DOHH2 (cell line): ENCODE measurements around the gene ITPR1.
A peak's percentile ranks its signal among the peaks of the same experiment; 100 is the strongest.

ENCODE experiments used
- EZH2phosphoT487 ChIP-seq: fragments of 200-600 bp; sonication (generic); IDR thresholded peaks from 2 replicates; pipeline ENCODE4 v1.6.1; 2017; ENCODE audit warnings: borderline replicate concordance, mild to moderate bottlenecking, antibody characterized with exemption, low read length, moderate library complexity, mixed read lengths
- TF ChIP-seq, protein P1 (sequence below): fragments of 200-600 bp; sonication (generic); IDR thresholded peaks from one replicate; pipeline ENCODE4 v1.5.1; 2014; ENCODE audit warnings: antibody characterized with exemption, mild to moderate bottlenecking, low read depth, low read length; ENCODE audit not compliant: poor library complexity, severe bottlenecking

DNA sequence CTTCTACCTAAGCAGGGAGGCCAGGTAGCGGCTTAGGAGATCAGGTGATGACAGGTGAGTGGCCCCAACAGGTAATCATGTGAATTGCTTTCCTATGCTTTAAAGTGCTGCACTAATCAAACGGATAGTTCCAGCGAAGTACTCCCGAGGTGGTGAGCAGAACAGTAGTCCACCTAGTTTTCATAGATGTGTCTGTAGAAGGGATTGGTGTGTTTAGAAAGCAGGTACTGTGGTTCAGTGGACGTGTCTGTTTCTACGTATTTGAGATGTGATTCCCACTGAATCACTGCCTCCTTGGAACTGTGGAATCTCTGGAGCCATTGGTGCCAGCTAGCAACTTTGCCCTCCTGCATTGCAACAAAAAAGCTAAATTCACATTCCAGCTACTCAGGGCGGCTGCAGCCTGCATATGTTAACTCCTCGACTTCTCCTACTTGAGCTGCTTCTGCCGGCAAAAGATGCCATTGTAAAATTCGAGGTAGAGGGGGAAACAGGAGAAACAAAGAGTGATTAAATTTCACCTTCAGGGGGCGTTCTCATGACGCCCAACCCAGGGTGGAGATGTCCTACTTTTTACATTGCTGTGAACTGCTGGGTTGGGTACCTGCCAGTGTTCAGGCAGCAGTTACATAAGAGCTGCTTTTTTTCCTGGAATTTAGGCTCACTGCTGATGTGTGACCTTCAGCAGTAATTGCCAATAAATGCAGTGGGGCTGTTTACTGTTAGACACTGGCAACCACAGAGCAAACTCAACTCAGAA, 227.3 kb downstream of the ITPR1 start:
- TF ChIP-seq, protein P1, sequence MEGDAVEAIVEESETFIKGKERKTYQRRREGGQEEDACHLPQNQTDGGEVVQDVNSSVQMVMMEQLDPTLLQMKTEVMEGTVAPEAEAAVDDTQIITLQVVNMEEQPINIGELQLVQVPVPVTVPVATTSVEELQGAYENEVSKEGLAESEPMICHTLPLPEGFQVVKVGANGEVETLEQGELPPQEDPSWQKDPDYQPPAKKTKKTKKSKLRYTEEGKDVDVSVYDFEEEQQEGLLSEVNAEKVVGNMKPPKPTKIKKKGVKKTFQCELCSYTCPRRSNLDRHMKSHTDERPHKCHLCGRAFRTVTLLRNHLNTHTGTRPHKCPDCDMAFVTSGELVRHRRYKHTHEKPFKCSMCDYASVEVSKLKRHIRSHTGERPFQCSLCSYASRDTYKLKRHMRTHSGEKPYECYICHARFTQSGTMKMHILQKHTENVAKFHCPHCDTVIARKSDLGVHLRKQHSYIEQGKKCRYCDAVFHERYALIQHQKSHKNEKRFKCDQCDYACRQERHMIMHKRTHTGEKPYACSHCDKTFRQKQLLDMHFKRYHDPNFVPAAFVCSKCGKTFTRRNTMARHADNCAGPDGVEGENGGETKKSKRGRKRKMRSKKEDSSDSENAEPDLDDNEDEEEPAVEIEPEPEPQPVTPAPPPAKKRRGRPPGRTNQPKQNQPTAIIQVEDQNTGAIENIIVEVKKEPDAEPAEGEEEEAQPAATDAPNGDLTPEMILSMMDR, result peak; percentile 31
- TF ChIP-seq EZH2phosphoT487, result no peak
